HepG2 (cell line): Measurements from ENCODE around the gene DDX1.

ENCODE experiments used
- CTCF ChIP-seq: sonication (generic); formaldehyde crosslinking; IDR thresholded peaks from 2 replicates; pipeline ENCODE4 v1.5.0; 2020; ENCODE audit warnings: mild to moderate bottlenecking, missing genetic modification reagents, moderate library complexity
- EZH2 ChIP-seq: conservative IDR thresholded peaks from 2 replicates; pipeline ENCODE4 v1.6.1; 2012; ENCODE audit warnings: mild to moderate bottlenecking, low read depth, low read length, moderate library complexity
- NFKBIZ ChIP-seq: IDR thresholded peaks from 2 replicates; pipeline ENCODE4 v1.6.1; 2018; ENCODE audit warnings: missing genetic modification reagents, missing compliant biosample characterization
- SAFB2 ChIP-seq: sonication (generic); formaldehyde crosslinking; IDR thresholded peaks from 2 replicates; pipeline ENCODE4 v1.5.1; 2020; ENCODE audit warnings: missing genetic modification reagents, low read depth, mild to moderate bottlenecking, borderline replicate concordance
- STAG1 ChIP-seq: sonication (generic); formaldehyde crosslinking; IDR thresholded peaks from 2 replicates; pipeline ENCODE4 v1.4.0; 2020; ENCODE audit warnings: missing genetic modification reagents
- TFE3 ChIP-seq: IDR thresholded peaks from 2 replicates; pipeline ENCODE4 v1.6.1; 2016
- ZNF839 ChIP-seq: sonication (generic); formaldehyde crosslinking; IDR thresholded peaks from 2 replicates; pipeline ENCODE4 v1.4.0; 2020; ENCODE audit warnings: missing genetic modification reagents, mild to moderate bottlenecking, borderline replicate concordance

- TF ChIP-seq SAFB2 (CRISPR knock-in tag) (no peak), ZNF839 (CRISPR knock-in tag) (no peak), TFE3 (CRISPR knock-in tag) (no peak), STAG1 (no peak), NFKBIZ (CRISPR knock-in tag) (no peak), EZH2 (no peak), CTCF (CRISPR knock-in tag) (no peak)
Measured at GRCh38 chr2:15671409-15671808, 79.7 kb downstream of the DDX1 start.
